Parathyroid adenoma (tissue), 2 donors: ENCODE results near the gene PIWIL4.

ENCODE experiments used
- H2AFZ ChIP-seq: fragments of 300-600 bp; sonication (generic); one replicate; pipeline ENCODE4 v1.7.0; 2017; ENCODE audit warnings: antibody characterized with exemption, mild to moderate bottlenecking
- H3K27ac ChIP-seq: fragments of 300-600 bp; sonication (generic); one replicate; pipeline ENCODE4 v1.7.0; 2017
- H3K27me3 ChIP-seq: fragments of 300-600 bp; sonication (generic); one replicate; pipeline ENCODE4 v1.7.0; 2017; ENCODE audit warnings: low read length; ENCODE audit not compliant: control insufficient read depth, insufficient read depth
- H3K36me3 ChIP-seq: fragments of 300-600 bp; sonication (generic); one replicate; pipeline ENCODE4 v1.7.0; 2017; ENCODE audit warnings: low read length; ENCODE audit not compliant: control insufficient read depth, insufficient read depth
- H3K4me1 ChIP-seq: fragments of 300-600 bp; sonication (generic); one replicate; pipeline ENCODE4 v1.7.0; 2017; ENCODE audit warnings: control low read depth
- H3K4me2 ChIP-seq: fragments of 300-600 bp; sonication (generic); one replicate; pipeline ENCODE4 v1.7.0; 2017; ENCODE audit warnings: low read length
- H3K4me3 ChIP-seq: fragments of 300-600 bp; sonication (generic); one replicate; pipeline ENCODE4 v1.7.0; 2017; ENCODE audit warnings: low read depth, low read length
- H3K79me2 ChIP-seq: fragments of 300-600 bp; sonication (generic); one replicate; pipeline ENCODE4 v1.7.0; 2017; ENCODE audit warnings: control low read depth
- H3K9ac ChIP-seq: fragments of 300-600 bp; sonication (generic); one replicate; pipeline ENCODE4 v1.7.0; 2017; ENCODE audit warnings: mild to moderate bottlenecking
- H3K9me3 ChIP-seq: fragments of 300-600 bp; sonication (generic); one replicate; pipeline ENCODE4 v1.7.0; 2017; ENCODE audit warnings: low read length; ENCODE audit not compliant: control insufficient read depth
- CTCF ChIP-seq: fragments of 300-600 bp; sonication (generic); IDR thresholded peaks from one replicate; pipeline ENCODE4 v1.7.0; 2017; ENCODE audit warnings: antibody characterized with exemption, mild to moderate bottlenecking
- donor health status: primary hyperparathyroidism.

PIWIL4 gene

GRCh38 chr11:94583213-94583865 is 16.2 kb downstream of the PIWIL4 start:
- no peak for TF ChIP-seq CTCF
- Histone ChIP-seq H3K79me2 (no peaks in the 10 kb centered on the region), H3K27ac (no peak overlapping the region), H3K36me3 (no peaks in the 10 kb centered on the region), H3K4me3 (no peak overlapping the region), H3K4me1 (no peaks in the 10 kb centered on the region), H3K9me3 (no peaks in the 10 kb centered on the region), H3K9ac (no peak overlapping the region), H3K27me3 (no peaks in the 10 kb centered on the region), H3K4me2 (no peak overlapping the region), H2AFZ (no peak overlapping the region)

GRCh38 chr11:94583866-94584500 is 16.8 kb downstream of the PIWIL4 start:
- H3K9ac ChIP-seq, result no peak overlapping the region
- no peaks in the 10 kb centered on the region for H3K4me1 ChIP-seq
- no peaks in the 10 kb centered on the region for H3K79me2 ChIP-seq
- H3K9me3 ChIP-seq, result no peaks in the 10 kb centered on the region
- H2AFZ ChIP-seq, result no peak overlapping the region
- no peaks in the 10 kb centered on the region for H3K36me3 ChIP-seq
- H3K27ac ChIP-seq, result no peak overlapping the region
- no peak for TF ChIP-seq CTCF
- H3K4me3 ChIP-seq, result no peak overlapping the region
- H3K4me2 ChIP-seq, result no peak overlapping the region
- no peaks in the 10 kb centered on the region for H3K27me3 ChIP-seq

- Histone ChIP-seq H3K4me1 (no peaks in the 10 kb centered on the region), H3K4me2 (no peak overlapping the region), H3K4me3 (no peak overlapping the region), H2AFZ (no peak overlapping the region), H3K9ac (no peak overlapping the region), H3K27ac (no peak overlapping the region), H3K36me3 (no peaks in the 10 kb centered on the region), H3K9me3 (no peaks in the 10 kb centered on the region), H3K27me3 (no peaks in the 10 kb centered on the region), H3K79me2 (no peaks in the 10 kb centered on the region)
- no peak for TF ChIP-seq CTCF
These were observed 17.8 kb downstream of the PIWIL4 start for GRCh38 chr11:94584978-94585377.

- Histone ChIP-seq H3K9me3 (no peaks in the 10 kb centered on the region), H3K4me3 (no peak overlapping the region), H3K36me3 (no peaks in the 10 kb centered on the region), H3K27me3 (no peaks in the 10 kb centered on the region), H3K4me1 (no peaks in the 10 kb centered on the region), H3K4me2 (no peak overlapping the region), H2AFZ (no peak overlapping the region), H3K27ac (no peak overlapping the region), H3K79me2 (no peaks in the 10 kb centered on the region), H3K9ac (no peak overlapping the region)
- TF ChIP-seq CTCF, result no peak
These were observed 18.2 kb downstream of the PIWIL4 start for GRCh38 chr11:94585399-94585798.

GRCh38 chr11:94586546-94586945 is 19.4 kb downstream of the PIWIL4 start:
- H3K4me1 ChIP-seq, result no peaks in the 10 kb centered on the region
- H3K4me2 ChIP-seq, result no peak overlapping the region
- TF ChIP-seq CTCF, result no peak
- no peak overlapping the region for H3K9ac ChIP-seq
- H3K9me3 ChIP-seq, result no peaks in the 10 kb centered on the region
- H3K4me3 ChIP-seq, result no peak overlapping the region
- no peak overlapping the region for H2AFZ ChIP-seq
- no peaks in the 10 kb centered on the region for H3K27me3 ChIP-seq
- H3K27ac ChIP-seq, result no peak overlapping the region
- H3K79me2 ChIP-seq, result no peaks in the 10 kb centered on the region
- H3K36me3 ChIP-seq, result no peaks in the 10 kb centered on the region
